Measurements from ENCODE around the gene CAPN9.

The CAPN9 gene

GRCh38 chr1:230754796-230755195, 7.6 kb downstream of the CAPN9 start:
- H3K9ac ChIP-seq (ENCODE audit: low read length) = no peak overlapping the region

GRCh38 chr1:230757856-230758708, 10.9 kb downstream of the CAPN9 start:
- Histone ChIP-seq H3K9ac (ENCODE audit: low read length) (no peak overlapping the region), H4K20me1 (ENCODE audit: insufficient read depth, low read length) (no peaks in the 10 kb centered on the region), H3K79me2 (ENCODE audit: low read length) (no peaks in the 10 kb centered on the region), H3K36me3 (replicated peaks; ENCODE audit: low read depth, low read length) (no peaks in the 10 kb centered on the region), H3K9me3 (ENCODE audit: insufficient read depth, low read length) (no peaks in the 10 kb centered on the region), H3K27ac (ENCODE audit: low read length) (no peak overlapping the region), H2AFZ (ENCODE audit: low read depth, low read length) (no peak overlapping the region), H3K4me2 (ENCODE audit: low read length) (no peak overlapping the region), H3K4me1 (ENCODE audit: low read length) (no peaks in the 10 kb centered on the region), H3K27me3 (ENCODE audit: low read depth, low read length) (peaks cover 23% of the 10 kb centered on the region), H3K4me3 (ENCODE audit: low read length) (no peak overlapping the region)
- TF ChIP-seq EZH2phosphoT487 (IDR thresholded peaks at IDR 0.05; ENCODE audit: low read depth) (no peak), CTCF (IDR thresholded peaks at IDR 0.05; ENCODE audit: low read depth, low read length) (no peak)

More at GRCh38 chr1:230754796-230755195, 7.6 kb downstream of the CAPN9 start:
- no peak overlapping the region for H3K27ac ChIP-seq (ENCODE audit: low read length)
- H3K79me2 ChIP-seq (ENCODE audit: low read length) = no peaks in the 10 kb centered on the region
- no peaks in the 10 kb centered on the region for H3K36me3 ChIP-seq (replicated peaks; ENCODE audit: low read depth, low read length)
- no peak overlapping the region; the same call in 1 of the 2 replicates for H2AFZ ChIP-seq (ENCODE audit: low read depth, low read length)
- H3K4me1 ChIP-seq (ENCODE audit: low read length) = no peaks in the 10 kb centered on the region
- no peak overlapping the region for H3K4me2 ChIP-seq (ENCODE audit: low read length)
- H3K27me3 ChIP-seq (ENCODE audit: low read depth, low read length) = peaks cover 19% of the 10 kb centered on the region
- no peak for TF ChIP-seq EZH2phosphoT487 (IDR thresholded peaks at IDR 0.05; ENCODE audit: low read depth)
- no peak for TF ChIP-seq CTCF (IDR thresholded peaks at IDR 0.05; ENCODE audit: low read depth, low read length)
- no peaks in the 10 kb centered on the region for H4K20me1 ChIP-seq (ENCODE audit: insufficient read depth, low read length)
- H3K4me3 ChIP-seq (ENCODE audit: low read length) = no peak overlapping the region
- no peaks in the 10 kb centered on the region for H3K9me3 ChIP-seq (ENCODE audit: insufficient read depth, low read length)

GRCh38 chr1:230758709-230759368, 11.7 kb downstream of the CAPN9 start:
- Histone ChIP-seq H3K4me1 (ENCODE audit: low read length) (no peaks in the 10 kb centered on the region), H3K4me2 (ENCODE audit: low read length) (no peak overlapping the region), H3K9ac (ENCODE audit: low read length) (no peak overlapping the region), H3K27ac (ENCODE audit: low read length) (no peak overlapping the region), H3K79me2 (ENCODE audit: low read length) (no peaks in the 10 kb centered on the region), H3K27me3 (ENCODE audit: low read depth, low read length) (peaks cover 23% of the 10 kb centered on the region), H4K20me1 (ENCODE audit: insufficient read depth, low read length) (no peaks in the 10 kb centered on the region), H3K9me3 (ENCODE audit: insufficient read depth, low read length) (no peaks in the 10 kb centered on the region), H2AFZ (ENCODE audit: low read depth, low read length) (no peak overlapping the region), H3K36me3 (replicated peaks; ENCODE audit: low read depth, low read length) (no peaks in the 10 kb centered on the region), H3K4me3 (ENCODE audit: low read length) (no peak overlapping the region)
- TF ChIP-seq EZH2phosphoT487 (IDR thresholded peaks at IDR 0.05; ENCODE audit: low read depth) (no peak), CTCF (IDR thresholded peaks at IDR 0.05; ENCODE audit: low read depth, low read length) (no peak)

GRCh38 chr1:230759369-230760065, 12.3 kb downstream of the CAPN9 start:
- no peaks in the 10 kb centered on the region for H3K4me1 ChIP-seq (ENCODE audit: low read length)
- TF ChIP-seq EZH2phosphoT487 (IDR thresholded peaks at IDR 0.05; ENCODE audit: low read depth) (no peak), CTCF (IDR thresholded peaks at IDR 0.05; ENCODE audit: low read depth, low read length) (no peak)
- H3K79me2 ChIP-seq (ENCODE audit: low read length) = no peaks in the 10 kb centered on the region
- H3K4me3 ChIP-seq (ENCODE audit: low read length) = no peak overlapping the region
- no peaks in the 10 kb centered on the region for H3K36me3 ChIP-seq (replicated peaks; ENCODE audit: low read depth, low read length)
- no peak overlapping the region for H3K27ac ChIP-seq (ENCODE audit: low read length)
- no peak overlapping the region for H3K4me2 ChIP-seq (ENCODE audit: low read length)
- H3K9me3 ChIP-seq (ENCODE audit: insufficient read depth, low read length) = no peaks in the 10 kb centered on the region
- H3K9ac ChIP-seq (ENCODE audit: low read length) = no peak overlapping the region
- no peaks in the 10 kb centered on the region for H4K20me1 ChIP-seq (ENCODE audit: insufficient read depth, low read length)
- peaks cover 23% of the 10 kb centered on the region for H3K27me3 ChIP-seq (ENCODE audit: low read depth, low read length)
- no peak overlapping the region for H2AFZ ChIP-seq (ENCODE audit: low read depth, low read length)
